BJ (cell line): ENCODE data around the gene ZNF281. TPM values are rescaled to one million over a fixed set of nuclear protein-coding genes. Genes with fewer than 3 reads are reported as not detected.
"Not testable (repeated sequence)": the region's sequence is repeated elsewhere in the genome, so short reads cannot be mapped to it uniquely, and the experiment has no call there.

Experiments used
- CTCF ChIA-PET: fragments of 350-600 bp; formaldehyde crosslinking; extraction: SDS; loops from one replicate; lab custom pipeline; 2021; ENCODE audit warnings: antibody characterized with exemption, inconsistent platforms; lab: Yijun Ruan, JAX
- POLR2A ChIA-PET: fragments of 300-600 bp; sonication (Branson Sonifier 250); formaldehyde crosslinking; extraction: SDS; loops from one replicate; lab custom pipeline; 2021; ENCODE audit warnings: antibody characterized with exemption; lab: Charles Lee
- DNase-seq: peaks from one replicate; pipeline ENCODE4 v3.0.0-alpha.2; 2011; ENCODE audit warnings: low read depth
- H3K27me3 ChIP-seq: 2 replicates; pipeline ENCODE4 v1.6.0; 2011; ENCODE audit warnings: low read length; ENCODE audit not compliant: control insufficient read depth, insufficient read depth
- H3K36me3 ChIP-seq: 2 replicates; pipeline ENCODE4 v1.5.1; 2011; ENCODE audit warnings: low read length; ENCODE audit not compliant: control insufficient read depth, insufficient read depth
- H3K4me3 ChIP-seq: 2 replicates; pipeline ENCODE4 v1.5.1; 2011; ENCODE audit warnings: low read depth, mild to moderate bottlenecking, control low read depth, low read length
- CTCF ChIP-seq: IDR thresholded peaks from 2 replicates; pipeline ENCODE4 v1.5.1; 2011; ENCODE audit warnings: low read depth, mild to moderate bottlenecking, control low read depth, inconsistent platforms, low read length, moderate library complexity; ENCODE audit not compliant: insufficient read depth
- polyA plus RNA-seq: library from polyadenylated mRNA; depleted of rRNA; stranded (reverse); fragments of >200 nt; gene quantifications from 2 replicates; pipeline ENCODE4 v1.2.3, GENCODE V29; 2011; rRNA removed

The ZNF281 gene
- polyA plus RNA-seq, 1 experiment = 13.5 TPM

GRCh38 chr1:200362421-200362820, 47.4 kb downstream of the ZNF281 start:
- CTCF ChIA-PET = interaction anchor here (0.8 kb wide), 1 partner anchor 126 kb away, joined by 3 read pairs; no protein-coding TSS in a partner anchor
- TF ChIP-seq CTCF = no peak
- POLR2A ChIA-PET = no interaction called here

GRCh38 chr1:200359610-200360163, 50.1 kb downstream of the ZNF281 start:
- ChIA-PET POLR2A (no interaction called here), CTCF (interaction anchor here (1.6 kb wide), 1 partner anchor 13 kb away, joined by 4 read pairs; no protein-coding TSS in a partner anchor)
- H3K4me3 ChIP-seq = no peak overlapping the region
- no peaks in the 10 kb centered on the region for H3K27me3 ChIP-seq
- no peak for TF ChIP-seq CTCF
- DNase-seq = no peak
- H3K36me3 ChIP-seq = no peaks in the 10 kb centered on the region

More at GRCh38 chr1:200362421-200362820, 47.4 kb downstream of the ZNF281 start:
- H3K36me3 ChIP-seq = no peaks in the 10 kb centered on the region
- no peaks in the 10 kb centered on the region for H3K27me3 ChIP-seq
- DNase-seq = no peak
- no peak overlapping the region for H3K4me3 ChIP-seq

GRCh38 chr1:200357925-200358324, 51.9 kb downstream of the ZNF281 start:
- H3K4me3 ChIP-seq, H3K36me3 ChIP-seq, DNase-seq, POLR2A ChIA-PET, CTCF ChIA-PET, H3K27me3 ChIP-seq: not testable (repeated sequence)

- no peak for TF ChIP-seq CTCF
- CTCF ChIA-PET = interaction anchor here (0.7 to 2.1 kb wide), 4 partner anchors 9 to 133 kb away, joined by 3 to 12 read pairs (median 4); no protein-coding TSS in a partner anchor
- POLR2A ChIA-PET = no interaction called here
- no peaks in the 10 kb centered on the region for H3K27me3 ChIP-seq
- DNase-seq = no peak
- no peaks in the 10 kb centered on the region for H3K36me3 ChIP-seq
- no peak overlapping the region for H3K4me3 ChIP-seq
Observed at GRCh38 chr1:200355801-200356200, 54.0 kb downstream of the ZNF281 start.

Other genes with a start within 250 kb of the ZNF281 start
- gene KIF14, start 210.7 kb upstream of the ZNF281 start, polyA plus RNA-seq = 2.1 and 4.1 TPM in 2 replicates